Stimulated activated CD4-positive, alpha-beta T cell treated with anti-CD3 and anti-CD28 coated beads, TNF-alpha, amount 100 ng/mL, for 24 hours (primary cell): Measurements from ENCODE around the gene CDH4.

Experiments used
- DNase-seq, 3 experiments: peaks; one replicate each; pipeline ENCODE4 v3.0.0-alpha.2; 2020; ENCODE audit warnings: low read depth in 3 of 3

Gene CDH4

GRCh38 chr20:61629602-61630390 is 377.7 kb downstream of the CDH4 start:
- no peak for DNase-seq

DNA sequence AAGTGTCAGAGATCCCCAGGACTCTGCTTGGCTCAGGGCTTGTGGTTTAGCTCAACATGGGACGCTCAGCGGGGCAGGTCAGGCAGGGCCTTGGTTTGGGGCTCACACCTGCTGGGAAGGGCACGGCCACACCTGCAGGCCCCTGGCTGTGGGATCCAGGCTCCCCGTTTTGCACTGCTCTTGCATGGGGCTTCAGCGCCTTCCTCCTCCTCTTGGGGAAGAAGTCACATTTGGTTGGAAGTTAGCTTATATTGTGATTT is 378.3 kb downstream of the CDH4 start:
- DNase-seq = no peak

GRCh38 chr20:61630816-61631215 is 378.8 kb downstream of the CDH4 start:
- DNase-seq = no peak

GRCh38 chr20:61631751-61632150 is 379.7 kb downstream of the CDH4 start:
- no peak for DNase-seq

GRCh38 chr20:61633004-61633403 is 380.9 kb downstream of the CDH4 start:
- DNase-seq = no peak

DNA sequence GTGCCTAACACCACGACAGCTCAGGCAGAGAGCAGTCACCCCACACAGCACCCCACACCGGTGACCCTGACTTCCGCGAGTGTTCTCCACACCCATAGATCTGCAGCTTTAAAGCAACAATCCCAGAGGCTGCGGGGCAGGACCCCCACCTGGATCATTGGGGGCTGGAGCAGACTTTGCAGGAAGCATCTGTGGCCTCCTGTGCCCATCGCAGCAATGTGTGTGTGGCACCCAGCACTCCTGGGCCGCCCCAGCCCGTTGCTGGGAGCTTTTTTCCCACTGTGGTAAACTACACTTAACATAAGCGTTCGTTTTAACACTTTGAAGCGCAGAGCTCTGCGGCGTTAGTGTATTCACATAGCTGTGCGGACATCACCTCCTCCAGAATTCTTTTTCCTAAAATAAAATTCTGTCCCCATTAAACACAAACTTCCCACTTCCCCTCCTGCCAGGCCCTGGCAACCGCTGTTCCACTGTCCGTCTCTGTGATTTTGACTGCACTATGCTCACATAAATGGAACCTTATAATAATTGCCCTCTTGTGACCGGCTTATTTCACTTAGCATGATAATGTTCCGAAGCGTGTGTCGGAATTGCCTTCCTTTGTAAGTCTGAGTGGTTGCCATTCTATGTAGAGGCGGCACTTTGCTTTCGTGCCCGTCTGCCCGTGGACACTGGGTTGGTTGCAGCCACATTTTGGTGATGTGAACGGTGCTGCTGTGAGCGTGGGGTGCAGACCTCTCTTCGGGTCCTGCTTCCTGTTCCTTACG is 382.5 kb downstream of the CDH4 start:
- no peak for DNase-seq

DNA sequence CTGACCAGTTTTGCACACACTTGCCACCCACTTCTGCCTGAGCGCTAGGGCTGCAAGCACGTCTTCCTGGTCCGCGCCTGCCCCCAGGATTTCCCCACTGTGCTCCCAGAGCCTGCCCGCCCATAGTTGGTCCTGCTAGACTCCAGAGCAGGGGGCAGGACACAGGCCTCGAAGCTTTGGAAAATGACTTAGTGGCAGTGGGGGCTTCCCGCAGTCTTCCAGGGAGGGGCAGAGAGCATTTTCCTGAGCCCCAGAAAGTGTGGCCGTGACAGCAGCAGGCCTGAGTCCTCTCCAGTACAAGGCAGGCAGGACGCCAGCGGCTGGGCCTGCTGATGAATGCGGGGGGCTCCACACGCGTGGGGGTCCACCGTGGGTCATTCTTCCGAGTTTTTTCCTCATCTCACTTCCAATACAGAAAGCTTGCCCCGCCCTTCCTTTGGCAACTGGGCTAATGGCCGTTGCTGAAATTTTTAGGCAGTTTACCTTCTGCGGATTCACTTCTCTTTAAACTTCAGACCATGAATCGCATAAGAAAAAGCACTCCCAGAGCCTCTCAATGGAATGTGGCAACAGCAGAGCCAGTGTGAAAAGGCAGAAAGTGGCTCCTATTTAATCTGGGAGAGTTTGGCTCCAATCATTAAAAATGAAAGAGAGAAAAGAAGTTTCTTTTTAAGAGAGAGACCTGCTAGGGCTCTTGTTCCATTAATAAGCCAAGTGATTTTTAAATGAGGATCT is 383.8 kb downstream of the CDH4 start:
- DNase-seq = no peak

GRCh38 chr20:61636531-61637116 is 384.6 kb downstream of the CDH4 start:
- no peak for DNase-seq

GRCh38 chr20:61638802-61639585 is 386.9 kb downstream of the CDH4 start:
- DNase-seq = no peak

DNA sequence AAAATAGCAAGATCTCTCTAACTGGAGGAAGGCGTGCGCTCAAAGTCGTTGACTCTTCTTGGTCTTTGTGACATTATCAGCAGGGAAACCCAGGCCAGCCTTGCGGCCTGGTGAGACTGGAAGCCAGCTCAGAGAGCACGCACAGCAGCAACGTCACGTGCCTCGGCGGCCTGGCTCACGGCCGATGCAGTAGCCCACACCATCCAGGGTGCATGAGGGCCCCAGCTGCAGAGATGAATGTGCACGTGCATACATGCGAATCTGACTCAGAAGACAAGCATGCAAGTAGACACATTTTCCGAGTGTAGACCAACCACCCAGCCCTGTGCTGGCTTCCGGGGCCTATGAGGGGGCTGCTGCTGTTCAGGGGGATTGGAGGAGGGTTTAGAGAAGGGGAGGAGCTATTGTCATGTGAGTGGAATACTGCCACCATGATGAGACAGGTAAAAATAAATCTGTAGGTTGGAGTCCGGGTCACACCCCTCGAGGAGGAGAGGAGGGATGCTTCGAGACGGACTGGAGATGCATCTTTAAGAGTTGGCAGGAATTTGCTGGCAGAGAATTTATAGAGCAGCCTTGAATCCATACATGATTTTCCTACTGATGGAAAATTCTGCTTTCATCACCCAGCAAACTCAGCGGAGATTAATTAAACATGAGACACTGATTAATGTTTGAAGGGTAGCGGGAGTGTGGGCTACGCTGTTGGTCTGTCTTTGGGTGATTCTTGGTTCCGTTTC is 388.2 kb downstream of the CDH4 start:
- no peak for DNase-seq

- DNase-seq = no peak
These were observed 388.8 kb downstream of the CDH4 start for GRCh38 chr20:61640871-61641245.

DNA sequence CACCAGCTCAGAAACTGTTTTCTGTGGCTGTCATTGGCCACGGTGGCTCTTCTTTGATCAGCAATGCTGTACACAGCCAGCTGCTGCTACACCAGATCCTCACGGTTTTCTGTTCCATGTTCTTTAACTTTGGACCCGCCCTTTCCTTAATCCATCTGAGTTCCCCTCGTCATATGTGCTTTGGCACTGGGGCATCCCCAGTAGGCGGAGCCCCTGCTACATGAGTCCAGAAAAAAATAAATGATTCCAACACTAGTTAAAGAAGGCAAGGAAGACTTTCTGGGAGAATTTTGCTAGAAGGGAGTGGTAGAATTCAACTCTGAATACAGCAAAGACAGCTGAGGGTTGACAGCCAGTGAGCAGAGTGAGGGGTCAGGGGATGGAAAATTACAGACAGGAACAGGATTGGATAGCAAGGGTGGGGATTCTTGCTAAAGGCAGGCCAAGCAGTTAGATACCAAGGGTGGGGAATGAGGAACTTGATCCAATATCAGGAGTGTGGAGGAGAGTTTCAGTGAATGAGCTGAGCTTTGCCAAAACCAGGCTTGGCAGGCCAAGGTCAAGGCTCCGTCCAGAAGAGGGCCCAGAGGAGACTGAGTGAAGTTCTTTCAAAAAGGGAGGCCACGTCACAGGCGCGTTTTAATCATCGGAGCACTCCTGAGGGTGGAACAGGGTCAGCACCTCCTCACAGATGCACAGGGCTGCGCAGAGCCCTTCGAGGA is 391.8 kb downstream of the CDH4 start:
- no peak for DNase-seq

GRCh38 chr20:61644378-61645076 is 392.5 kb downstream of the CDH4 start:
- no peak for DNase-seq

GRCh38 chr20:61645732-61646131 is 393.7 kb downstream of the CDH4 start:
- no peak for DNase-seq

DNA sequence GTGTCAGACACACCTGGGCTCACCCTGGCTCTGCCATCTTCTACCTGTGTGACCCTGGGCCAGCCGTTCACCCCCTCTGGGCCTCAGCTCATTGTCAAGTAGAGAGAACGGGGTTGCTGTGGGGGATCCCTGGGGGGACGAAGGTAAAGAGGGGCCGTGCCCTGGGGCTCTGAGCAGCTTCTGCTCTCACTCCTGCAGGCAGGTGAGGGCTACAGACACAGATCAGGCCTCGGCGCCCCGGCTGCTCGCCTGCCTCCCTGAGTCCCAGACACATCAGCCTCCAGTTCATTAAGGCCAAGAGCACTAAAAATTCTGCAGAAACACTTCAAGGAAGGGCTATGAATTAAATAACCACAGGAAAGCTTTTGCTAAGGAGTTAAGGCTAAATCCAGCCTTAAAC is 394.4 kb downstream of the CDH4 start:
- DNase-seq = no peak

GRCh38 chr20:61646986-61647385 is 394.9 kb downstream of the CDH4 start:
- DNase-seq = no peak

DNA sequence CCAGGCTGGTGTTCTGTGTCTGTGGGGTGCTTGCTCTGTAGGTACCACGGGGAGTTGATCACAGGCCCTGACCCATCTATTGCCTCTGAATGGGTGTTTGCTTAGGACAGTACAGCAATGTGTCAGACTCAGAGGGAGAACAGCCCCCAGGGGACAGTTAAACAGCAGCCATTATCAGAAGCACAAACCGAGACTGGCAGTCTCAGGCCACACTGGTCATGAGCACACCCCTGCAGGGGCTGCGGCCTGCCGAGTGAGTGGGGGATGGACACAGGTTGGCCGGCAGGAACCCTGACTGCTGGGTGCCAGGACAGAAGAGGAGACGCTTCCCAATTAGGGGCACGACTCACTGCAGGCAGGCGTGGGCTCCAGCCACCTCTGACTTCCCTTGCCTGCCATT is 395.6 kb downstream of the CDH4 start:
- DNase-seq = no peak

GRCh38 chr20:61649105-61649859 is 397.2 kb downstream of the CDH4 start:
- no peak for DNase-seq

- no peak for DNase-seq
These were observed 397.8 kb downstream of the CDH4 start for GRCh38 chr20:61649860-61650162.
